Measurements from ENCODE around the gene LGR6. TPM values are rescaled to one million over a fixed set of nuclear protein-coding genes. Genes with fewer than 3 reads are reported as not detected.

LGR6 gene
- total RNA-seq, 3 donors from 2014 or later, result 2.6 to 11.3 TPM; not detected in 1

DNA sequence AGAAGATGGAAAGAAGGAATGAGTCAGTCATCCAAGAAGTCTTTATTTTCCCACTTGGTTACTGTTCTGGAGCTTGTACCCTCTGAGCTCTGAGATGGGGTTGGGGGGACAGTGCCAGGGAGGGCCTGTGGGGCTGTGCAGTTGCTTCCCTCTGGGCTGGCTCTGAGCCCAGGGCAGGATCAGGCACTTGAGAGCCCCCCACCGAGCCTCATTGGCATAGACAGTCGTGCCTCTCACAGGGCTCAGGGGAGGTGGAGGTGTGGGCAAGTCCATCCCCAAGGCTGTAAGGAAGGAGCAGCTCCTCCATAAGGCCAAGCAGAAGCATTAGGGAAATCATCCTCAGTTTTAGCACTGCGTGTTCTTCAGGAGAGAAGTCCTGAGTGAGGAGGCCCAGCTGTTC lies 46.6 kb upstream of the LGR6 start:
- no peak overlapping the region for H3K4me3 ChIP-seq
- H3K9me3 ChIP-seq, result no peaks in the 10 kb centered on the region
- intact Hi-C loops (cut with DNase I; ENCODE audit: low total_unique reads), result no loop called here
- H3K27me3 ChIP-seq, result no peaks in the 10 kb centered on the region
- no peak overlapping the region for H3K27ac ChIP-seq
- TF ChIP-seq POLR2A (IDR thresholded peaks at IDR 0.05) (no peak), POLR2AphosphoS5 (IDR thresholded peaks at IDR 0.05) (no peak)
- TF ChIP-seq, protein P1, sequence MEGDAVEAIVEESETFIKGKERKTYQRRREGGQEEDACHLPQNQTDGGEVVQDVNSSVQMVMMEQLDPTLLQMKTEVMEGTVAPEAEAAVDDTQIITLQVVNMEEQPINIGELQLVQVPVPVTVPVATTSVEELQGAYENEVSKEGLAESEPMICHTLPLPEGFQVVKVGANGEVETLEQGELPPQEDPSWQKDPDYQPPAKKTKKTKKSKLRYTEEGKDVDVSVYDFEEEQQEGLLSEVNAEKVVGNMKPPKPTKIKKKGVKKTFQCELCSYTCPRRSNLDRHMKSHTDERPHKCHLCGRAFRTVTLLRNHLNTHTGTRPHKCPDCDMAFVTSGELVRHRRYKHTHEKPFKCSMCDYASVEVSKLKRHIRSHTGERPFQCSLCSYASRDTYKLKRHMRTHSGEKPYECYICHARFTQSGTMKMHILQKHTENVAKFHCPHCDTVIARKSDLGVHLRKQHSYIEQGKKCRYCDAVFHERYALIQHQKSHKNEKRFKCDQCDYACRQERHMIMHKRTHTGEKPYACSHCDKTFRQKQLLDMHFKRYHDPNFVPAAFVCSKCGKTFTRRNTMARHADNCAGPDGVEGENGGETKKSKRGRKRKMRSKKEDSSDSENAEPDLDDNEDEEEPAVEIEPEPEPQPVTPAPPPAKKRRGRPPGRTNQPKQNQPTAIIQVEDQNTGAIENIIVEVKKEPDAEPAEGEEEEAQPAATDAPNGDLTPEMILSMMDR (IDR thresholded peaks at IDR 0.05), result no peak
- peaks cover 0 to 6% of the 10 kb centered on the region in 2 donors for H3K4me1 ChIP-seq
- H3K36me3 ChIP-seq, result no peaks in the 10 kb centered on the region
- DNase-seq (ENCODE audit: low spot score in 2 of 2), result no peak

DNA sequence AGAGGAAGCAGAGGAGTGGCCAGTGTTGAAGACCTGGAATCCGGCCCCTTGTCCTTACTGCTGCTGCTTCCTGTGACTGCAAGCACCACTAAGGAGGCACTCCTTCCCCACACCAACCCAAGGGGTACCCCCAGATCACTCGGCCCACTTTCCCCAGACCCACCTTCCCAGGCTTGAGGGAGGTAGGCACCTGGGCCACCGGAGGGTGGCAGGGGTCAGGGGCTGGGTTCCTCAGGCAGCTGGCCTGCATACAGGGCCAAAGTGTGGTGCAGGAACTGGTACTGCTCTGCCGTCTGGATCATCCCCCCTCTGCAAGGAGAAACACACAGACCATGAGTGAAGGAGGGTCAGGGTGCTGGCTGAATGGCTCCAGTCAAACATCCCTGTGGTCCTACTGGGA lies 45.2 kb upstream of the LGR6 start:
- DNase-seq (ENCODE audit: low spot score in 2 of 2), result no peak
- H3K4me1 ChIP-seq, result no peaks in the 10 kb centered on the region
- H3K36me3 ChIP-seq, result no peaks in the 10 kb centered on the region

GRCh38 chr1:202149566-202149965 lies 44.0 kb upstream of the LGR6 start:
- Histone ChIP-seq H3K9me3 (no peaks in the 10 kb centered on the region), H3K4me3 (no peak overlapping the region), H3K36me3 (no peaks in the 10 kb centered on the region), H3K4me1 (no peaks in the 10 kb centered on the region), H3K27me3 (no peaks in the 10 kb centered on the region), H3K27ac (no peak overlapping the region)
- intact Hi-C loops (cut with DNase I; ENCODE audit: low total_unique reads), result no loop called here
- no peak for TF ChIP-seq POLR2AphosphoS5 (IDR thresholded peaks at IDR 0.05)
- TF ChIP-seq, protein P1 (IDR thresholded peaks at IDR 0.05), result no peak
- TF ChIP-seq POLR2A (IDR thresholded peaks at IDR 0.05), result no peak
- DNase-seq (ENCODE audit: low spot score in 2 of 2), result no peak

More for the DNA sequence above, 45.2 kb upstream of the LGR6 start:
- H3K9me3 ChIP-seq, result no peaks in the 10 kb centered on the region
- H3K27me3 ChIP-seq, result no peaks in the 10 kb centered on the region
- no peak overlapping the region for H3K27ac ChIP-seq
- TF ChIP-seq, protein P1 (IDR thresholded peaks at IDR 0.05), result no peak
- no peak for TF ChIP-seq POLR2AphosphoS5 (IDR thresholded peaks at IDR 0.05)
- TF ChIP-seq POLR2A (IDR thresholded peaks at IDR 0.05), result no peak
- intact Hi-C loops (cut with DNase I; ENCODE audit: low total_unique reads), result no loop called here
- H3K4me3 ChIP-seq, result no peak overlapping the region

DNA sequence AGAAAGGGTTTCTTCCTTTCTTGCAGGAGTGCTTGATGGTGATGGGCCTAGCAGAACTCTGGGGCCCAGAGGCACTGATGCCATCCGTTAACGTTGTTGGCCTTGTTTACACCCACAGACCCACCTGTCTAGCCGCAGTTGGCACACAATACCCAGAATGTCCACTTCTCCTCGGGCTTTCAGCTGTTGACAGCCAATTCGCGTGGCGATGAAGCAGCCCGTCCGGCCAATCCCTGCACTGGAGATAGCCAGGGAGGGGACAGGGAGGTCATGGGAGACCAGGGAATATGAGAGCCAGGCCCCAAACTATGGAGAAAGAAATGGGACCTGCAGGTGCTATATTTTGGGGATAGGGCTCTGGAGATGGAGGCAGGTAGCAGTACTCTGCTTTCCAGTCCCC lies 43.4 kb upstream of the LGR6 start:
- intact Hi-C loops (cut with DNase I; ENCODE audit: low total_unique reads), result no loop called here
- H3K27me3 ChIP-seq, result no peaks in the 10 kb centered on the region
- no peak for TF ChIP-seq POLR2A (IDR thresholded peaks at IDR 0.05)
- no peak for TF ChIP-seq POLR2AphosphoS5 (IDR thresholded peaks at IDR 0.05)
- TF ChIP-seq, protein P1 (IDR thresholded peaks at IDR 0.05), result no peak
- H3K4me1 ChIP-seq, result no peaks in the 10 kb centered on the region
- H3K36me3 ChIP-seq, result no peaks in the 10 kb centered on the region
- no peak for DNase-seq (ENCODE audit: low spot score in 2 of 2)
- no peak overlapping the region for H3K4me3 ChIP-seq
- no peaks in the 10 kb centered on the region for H3K9me3 ChIP-seq
- H3K27ac ChIP-seq, result no peak overlapping the region

DNA sequence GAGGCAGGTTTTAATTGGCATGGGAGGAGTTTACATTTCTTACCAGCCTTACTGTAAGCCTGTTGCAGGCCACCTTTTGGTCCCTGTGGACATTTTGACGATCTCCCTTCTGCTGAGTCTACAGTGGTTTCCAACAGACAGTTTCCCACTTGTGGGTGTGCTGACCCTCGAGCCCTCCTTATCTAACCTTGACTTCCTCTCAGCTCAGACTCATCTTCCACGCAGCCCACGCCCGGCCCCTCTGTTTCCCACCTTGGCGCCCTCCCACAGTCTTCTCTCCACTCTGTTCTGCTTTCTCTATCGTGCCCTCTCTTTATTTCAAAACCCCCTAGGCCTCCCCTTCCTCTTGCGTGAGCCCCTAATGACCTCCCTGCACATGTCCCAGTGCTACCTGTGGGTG lies 43.0 kb upstream of the LGR6 start:
- TF ChIP-seq POLR2AphosphoS5 (IDR thresholded peaks at IDR 0.05) (no peak), POLR2A (IDR thresholded peaks at IDR 0.05) (no peak)
- TF ChIP-seq, protein P1 (IDR thresholded peaks at IDR 0.05), result no peak
- DNase-seq (ENCODE audit: low spot score in 2 of 2), result no peak
- Histone ChIP-seq H3K9me3 (no peaks in the 10 kb centered on the region), H3K27ac (no peak overlapping the region), H3K4me3 (no peak overlapping the region), H3K27me3 (no peaks in the 10 kb centered on the region), H3K36me3 (no peaks in the 10 kb centered on the region), H3K4me1 (no peaks in the 10 kb centered on the region)
- intact Hi-C loops (cut with DNase I; ENCODE audit: low total_unique reads), result no loop called here

All from breast epithelium (tissue), 4 donors.